ENCODE data around the gene DLGAP1.

The DLGAP1 gene

DNA sequence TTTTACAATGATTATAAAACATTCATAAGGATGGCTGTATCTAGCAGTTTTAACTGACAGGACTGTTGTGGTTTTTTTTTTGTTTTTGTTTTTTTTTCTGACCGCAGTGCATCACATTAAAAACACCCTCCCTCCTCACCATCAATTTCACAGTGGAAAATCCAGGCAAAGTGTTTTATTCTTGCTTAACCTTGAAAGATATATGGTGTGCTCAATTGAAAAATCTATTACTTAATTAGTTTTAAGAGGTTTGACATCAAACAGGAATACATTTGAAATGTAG is 250.7 kb downstream of the DLGAP1 start:
- no peak for DNase-seq (ENCODE audit: low read depth)
- no peak overlapping the region for H3K4me3 ChIP-seq (ENCODE audit: low read depth, low read length)

GRCh38 chr18:4203568-4204437 is 251.3 kb downstream of the DLGAP1 start:
- H3K4me3 ChIP-seq (ENCODE audit: low read depth, low read length), result no peak overlapping the region
- DNase-seq (ENCODE audit: low read depth), result peak; percentile 20

- no peak for DNase-seq (ENCODE audit: low read depth)
These were observed 254.7 kb downstream of the DLGAP1 start for GRCh38 chr18:4200399-4200798.

GRCh38 chr18:4198956-4199355 is 256.2 kb downstream of the DLGAP1 start:
- no peak overlapping the region for H3K4me3 ChIP-seq (ENCODE audit: low read depth, low read length)
- no peak for DNase-seq (ENCODE audit: low read depth)

More at GRCh38 chr18:4200399-4200798, 254.7 kb downstream of the DLGAP1 start:
- no peak overlapping the region for H3K4me3 ChIP-seq (ENCODE audit: low read depth, low read length)

DNA sequence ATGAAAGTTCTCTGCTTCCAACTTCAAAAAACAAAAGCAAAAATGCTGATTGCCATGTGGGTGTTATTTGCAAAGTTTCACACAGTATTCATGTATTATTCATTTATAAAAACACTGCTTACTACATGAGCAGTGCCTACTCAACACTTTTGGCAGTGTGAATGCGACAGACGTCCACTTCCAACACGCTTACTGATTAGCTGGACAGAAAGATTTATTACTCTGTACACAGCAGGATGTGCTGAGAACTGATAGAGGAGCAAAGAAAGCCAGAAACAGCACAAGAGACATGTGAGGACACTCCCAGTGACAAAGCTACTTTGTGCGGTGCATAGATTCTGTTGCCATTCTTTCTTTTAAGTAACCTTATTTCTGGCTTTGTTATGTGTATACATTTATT is 258.8 kb downstream of the DLGAP1 start:
- no peak overlapping the region for H3K4me3 ChIP-seq (ENCODE audit: low read depth, low read length)
- no peak for DNase-seq (ENCODE audit: low read depth)

- DNase-seq (ENCODE audit: low read depth), result no peak
- no peak overlapping the region for H3K4me3 ChIP-seq (ENCODE audit: low read depth, low read length)
These were observed 262.0 kb downstream of the DLGAP1 start for GRCh38 chr18:4193086-4193485.

- no peak for DNase-seq (ENCODE audit: low read depth)
- no peak overlapping the region for H3K4me3 ChIP-seq (ENCODE audit: low read depth, low read length)
These were observed 273.1 kb downstream of the DLGAP1 start for GRCh38 chr18:4181882-4182568.

DNA sequence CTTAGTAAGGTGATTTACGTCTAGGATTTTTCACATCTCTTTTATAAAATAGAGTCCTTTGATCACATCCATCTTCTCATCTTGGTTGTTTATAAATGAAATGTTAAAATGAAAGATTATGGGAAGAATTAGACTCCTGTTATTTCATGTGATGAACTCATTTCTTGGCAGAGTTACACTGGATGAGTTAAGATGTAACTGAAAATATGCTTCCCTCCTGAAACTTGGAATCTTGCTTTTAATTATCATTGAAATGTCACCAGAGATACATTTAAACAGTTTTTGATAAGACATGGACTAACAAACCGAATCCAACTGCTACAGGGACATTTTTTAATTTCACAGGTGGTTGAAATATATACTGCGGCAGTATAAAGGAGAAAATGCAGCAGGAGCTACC is 274.0 kb downstream of the DLGAP1 start:
- H3K4me3 ChIP-seq (ENCODE audit: low read depth, low read length), result no peak overlapping the region
- DNase-seq (ENCODE audit: low read depth), result no peak

DNA sequence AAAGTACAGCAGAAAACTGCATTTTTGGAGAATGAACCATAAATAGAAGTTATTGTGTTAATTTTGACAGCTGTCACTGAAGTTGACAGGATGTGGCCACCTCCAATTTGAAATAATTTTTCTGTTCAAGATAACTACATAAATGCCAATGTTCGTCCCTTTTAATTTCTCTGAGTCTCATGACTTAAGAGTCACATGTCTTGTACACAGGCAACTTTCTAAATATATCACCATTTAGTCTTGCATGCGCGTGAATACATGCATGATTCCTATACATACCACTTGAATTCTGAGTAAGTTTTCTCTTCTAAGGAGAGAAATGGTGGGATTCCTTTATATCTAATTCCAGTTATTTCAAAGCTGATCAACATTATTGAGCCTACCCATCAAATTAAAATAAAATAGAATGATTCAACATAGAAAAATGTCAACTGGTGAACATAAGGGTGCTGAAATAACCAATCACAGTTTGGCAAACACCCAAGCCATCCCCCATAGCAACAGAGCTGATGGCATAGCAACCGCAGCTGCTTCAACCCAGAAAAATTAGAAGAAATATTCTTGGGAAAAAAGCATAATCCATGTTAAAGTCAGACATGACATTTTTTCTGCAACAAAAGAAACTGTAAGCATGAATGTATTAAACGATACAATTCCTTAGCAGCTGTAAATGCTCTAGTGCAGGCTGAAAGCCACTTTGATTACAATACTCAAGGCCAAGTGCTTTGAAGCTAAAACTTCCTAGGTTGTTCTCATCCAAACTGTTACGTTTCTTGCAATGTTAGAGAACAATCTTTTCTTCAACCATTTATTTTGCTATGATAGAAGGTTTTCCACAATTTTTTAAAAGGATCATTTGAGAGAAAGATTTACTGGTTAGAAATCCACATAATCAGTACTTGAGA is 282.7 kb downstream of the DLGAP1 start:
- no peak overlapping the region for H3K4me3 ChIP-seq (ENCODE audit: low read depth, low read length)
- DNase-seq (ENCODE audit: low read depth), result no peak

- no peak overlapping the region for H3K4me3 ChIP-seq (ENCODE audit: low read depth, low read length)
- no peak for DNase-seq (ENCODE audit: low read depth)
These were observed 297.8 kb downstream of the DLGAP1 start for GRCh38 chr18:4157352-4157751.

DNA sequence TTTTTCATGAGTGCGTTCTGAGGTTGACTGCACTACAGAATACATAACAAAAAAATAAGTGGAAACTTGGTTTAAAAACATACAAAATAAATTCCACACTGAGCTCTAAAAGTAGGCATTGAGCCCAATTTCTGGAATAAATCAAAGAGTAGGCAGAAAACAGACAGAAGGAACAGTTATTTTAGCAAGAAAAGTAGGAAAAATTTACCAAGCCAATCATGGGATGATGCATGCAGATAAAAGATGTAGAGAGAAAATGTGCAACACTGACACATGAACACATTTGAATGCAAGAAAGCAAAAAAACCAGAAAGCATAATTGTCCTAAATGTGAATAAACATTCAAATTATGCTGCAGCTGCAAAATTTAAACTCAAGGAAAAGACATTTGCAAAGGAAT is 308.3 kb downstream of the DLGAP1 start:
- no peak overlapping the region for H3K4me3 ChIP-seq (ENCODE audit: low read depth, low read length)
- DNase-seq (ENCODE audit: low read depth), result no peak

DNA sequence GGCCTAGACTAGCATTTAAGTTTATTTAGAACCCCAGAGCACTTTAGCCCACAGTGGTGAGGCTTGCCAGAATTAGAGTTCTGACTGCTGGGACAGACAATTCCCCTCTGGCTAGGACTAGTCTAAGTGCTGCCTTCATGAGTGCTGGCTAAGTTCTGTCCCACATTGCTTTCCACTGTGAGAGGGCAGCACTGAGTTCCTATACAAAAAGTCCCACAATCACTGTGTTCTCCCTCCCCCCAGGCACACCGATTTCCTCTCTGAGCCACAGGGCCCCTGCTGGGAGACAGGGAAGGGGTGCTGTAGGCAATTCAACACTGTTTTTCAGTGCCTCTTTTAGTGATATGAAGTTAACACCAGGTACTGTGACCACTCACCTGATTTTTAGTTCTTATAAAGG is 310.9 kb downstream of the DLGAP1 start:
- DNase-seq (ENCODE audit: low read depth), result no peak
- H3K4me3 ChIP-seq (ENCODE audit: low read depth, low read length), result no peak overlapping the region

- no peak for DNase-seq (ENCODE audit: low read depth)
- H3K4me3 ChIP-seq (ENCODE audit: low read depth, low read length), result no peak overlapping the region
These were observed 311.5 kb downstream of the DLGAP1 start for GRCh38 chr18:4143585-4143984.

DNA sequence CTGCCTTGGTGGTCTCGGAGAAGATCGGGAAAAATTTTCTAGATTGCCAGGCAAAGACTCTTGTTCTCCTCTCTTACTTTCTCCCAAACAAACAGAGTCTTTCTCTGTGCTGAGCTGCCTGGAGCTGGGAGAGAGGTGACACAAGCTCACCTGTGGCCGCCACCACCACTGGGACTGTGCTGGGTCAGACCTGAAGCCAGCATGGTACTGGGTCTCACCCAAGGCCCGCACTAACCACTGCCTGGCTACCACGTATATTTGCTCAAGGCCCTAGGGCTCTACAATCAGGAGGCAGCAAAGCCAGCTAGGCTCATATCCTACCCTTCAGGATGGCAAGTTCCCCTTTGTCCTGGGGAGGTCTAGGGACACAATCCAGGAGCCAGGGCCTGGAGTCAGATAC is 312.2 kb downstream of the DLGAP1 start:
- no peak for DNase-seq (ENCODE audit: low read depth)
- no peak overlapping the region for H3K4me3 ChIP-seq (ENCODE audit: low read depth, low read length)

DNA sequence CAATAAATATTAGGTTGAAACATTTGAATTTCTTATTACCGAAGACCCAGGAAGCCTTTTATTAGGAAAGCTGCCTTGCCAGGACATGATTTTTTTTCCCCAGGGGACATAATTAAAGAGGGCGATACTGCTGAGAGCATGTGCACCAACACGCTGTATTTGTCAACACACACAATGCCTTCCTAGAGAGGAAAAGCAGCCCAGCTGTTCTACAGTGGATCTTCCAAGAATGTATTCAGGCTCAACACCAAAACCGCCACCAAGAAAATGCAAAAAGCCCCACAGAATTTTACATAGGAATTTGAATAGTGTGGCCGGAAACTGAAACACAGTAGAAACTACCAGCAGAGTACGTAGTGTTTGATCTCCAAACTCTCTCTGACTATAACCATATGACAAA is 320.4 kb downstream of the DLGAP1 start:
- no peak overlapping the region for H3K4me3 ChIP-seq (ENCODE audit: low read depth, low read length)
- no peak for DNase-seq (ENCODE audit: low read depth)

- no peak overlapping the region for H3K4me3 ChIP-seq (ENCODE audit: low read depth, low read length)
- DNase-seq (ENCODE audit: low read depth), result no peak
These were observed 324.1 kb downstream of the DLGAP1 start for GRCh38 chr18:4130734-4131719.

GRCh38 chr18:4126939-4127338 is 328.2 kb downstream of the DLGAP1 start:
- no peak for DNase-seq (ENCODE audit: low read depth)
- H3K4me3 ChIP-seq (ENCODE audit: low read depth, low read length), result no peak overlapping the region

- no peak for DNase-seq (ENCODE audit: low read depth)
- no peak overlapping the region for H3K4me3 ChIP-seq (ENCODE audit: low read depth, low read length)
These were observed 329.4 kb downstream of the DLGAP1 start for GRCh38 chr18:4125627-4126230.

DNA sequence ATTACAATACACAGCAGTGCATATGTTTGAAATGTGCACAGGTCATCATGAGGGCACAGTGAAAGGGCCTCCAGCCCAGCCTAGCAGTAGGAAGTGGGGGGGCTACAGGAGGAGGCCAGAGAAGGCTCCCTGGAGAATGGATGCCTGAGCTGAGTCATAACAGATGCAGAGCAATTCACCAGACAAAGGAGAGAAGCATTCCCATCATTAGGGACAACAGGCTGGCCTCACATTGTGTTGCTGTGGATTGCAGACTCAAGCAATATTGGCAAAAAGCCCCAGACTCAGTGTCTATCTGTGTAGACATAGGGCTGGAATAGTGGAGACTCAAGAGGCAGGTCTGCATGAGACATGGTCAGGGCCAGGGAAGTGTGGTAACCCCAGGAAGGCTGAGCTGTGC is 329.9 kb downstream of the DLGAP1 start:
- H3K4me3 ChIP-seq (ENCODE audit: low read depth, low read length), result no peak overlapping the region
- peak; percentile 95 for DNase-seq (ENCODE audit: low read depth)
